KMS-11 (cell line): Measurements from ENCODE around the gene OGDHL.

Source experiments
- H2AFZ ChIP-seq: fragments of 200-600 bp; sonication (generic); 2 replicates; pipeline ENCODE4 v1.6.1; 2016; ENCODE audit warnings: antibody characterized with exemption, mixed run types, low read depth
- H3K27ac ChIP-seq: fragments of 200-600 bp; sonication (generic); 2 replicates; pipeline ENCODE4 v1.6.1; 2016; ENCODE audit warnings: mild to moderate bottlenecking, mixed run types
- H3K27me3 ChIP-seq: fragments of 200-600 bp; sonication (generic); 2 replicates; pipeline ENCODE4 v1.6.1; 2017; ENCODE audit warnings: mild to moderate bottlenecking, low read depth, mixed run types, moderate library complexity; ENCODE audit not compliant: insufficient read depth
- H3K36me3 ChIP-seq: fragments of 200-600 bp; sonication (generic); 2 replicates; pipeline ENCODE4 v1.6.1; 2017; ENCODE audit warnings: mild to moderate bottlenecking, mixed run types; ENCODE audit not compliant: insufficient read depth
- H3K4me1 ChIP-seq: fragments of 200-600 bp; sonication (generic); 2 replicates; pipeline ENCODE4 v1.6.1; 2016; ENCODE audit warnings: mild to moderate bottlenecking, low read depth, mixed run types; ENCODE audit not compliant: poor library complexity, severe bottlenecking
- H3K4me2 ChIP-seq: fragments of 200-600 bp; sonication (generic); 2 replicates; pipeline ENCODE4 v1.7.0; 2016; ENCODE audit warnings: mild to moderate bottlenecking, mixed run types
- H3K4me3 ChIP-seq: fragments of 200-600 bp; sonication (generic); IDR thresholded peaks from 2 replicates; pipeline ENCODE4 v1.6.1; 2017; ENCODE audit warnings: low read depth, low read length, mixed read lengths; ENCODE audit not compliant: insufficient read depth
- H3K79me2 ChIP-seq: fragments of 200-600 bp; sonication (generic); 2 replicates; pipeline ENCODE4 v1.6.1; 2016; ENCODE audit warnings: low read depth, mixed run types; ENCODE audit not compliant: insufficient read depth
- H3K9ac ChIP-seq: fragments of 200-600 bp; sonication (generic); 2 replicates; pipeline ENCODE4 v1.6.1; 2016; ENCODE audit warnings: mild to moderate bottlenecking, mixed run types
- H4K20me1 ChIP-seq: fragments of 200-600 bp; sonication (generic); 2 replicates; pipeline ENCODE4 v1.6.1; 2016; ENCODE audit warnings: mild to moderate bottlenecking, mixed run types; ENCODE audit not compliant: insufficient read depth
- CTCF ChIP-seq: fragments of 200-600 bp; sonication (generic); conservative IDR thresholded peaks from 2 replicates; pipeline ENCODE4 v1.6.1; 2017; ENCODE audit warnings: low read depth, mild to moderate bottlenecking, antibody characterized with exemption, low read length, moderate library complexity, mixed read lengths

The OGDHL gene

GRCh38 chr10:49698679-49699078 lies 63.4 kb downstream of the OGDHL start:
- H3K36me3 ChIP-seq: no peaks in the 10 kb centered on the region
- no peak overlapping the region for H3K4me3 ChIP-seq
- H3K27me3 ChIP-seq: no peaks in the 10 kb centered on the region
- no peaks in the 10 kb centered on the region for H3K4me1 ChIP-seq
- H3K4me2 ChIP-seq: no peak overlapping the region
- TF ChIP-seq CTCF: no peak
- no peaks in the 10 kb centered on the region for H4K20me1 ChIP-seq
- H3K9ac ChIP-seq: no peak overlapping the region
- H3K79me2 ChIP-seq: no peaks in the 10 kb centered on the region
- H2AFZ ChIP-seq: no peak overlapping the region
- no peak overlapping the region for H3K27ac ChIP-seq

GRCh38 chr10:49696311-49696710 lies 65.8 kb downstream of the OGDHL start:
- H4K20me1 ChIP-seq: no peaks in the 10 kb centered on the region
- H3K36me3 ChIP-seq: no peaks in the 10 kb centered on the region
- H3K27me3 ChIP-seq: no peaks in the 10 kb centered on the region
- H3K4me3 ChIP-seq: no peak overlapping the region
- H3K9ac ChIP-seq: no peak overlapping the region
- H2AFZ ChIP-seq: no peak overlapping the region
- no peaks in the 10 kb centered on the region for H3K4me1 ChIP-seq
- H3K27ac ChIP-seq: no peak overlapping the region
- no peak overlapping the region for H3K4me2 ChIP-seq
- no peaks in the 10 kb centered on the region for H3K79me2 ChIP-seq
- no peak for TF ChIP-seq CTCF

- H3K79me2 ChIP-seq: no peaks in the 10 kb centered on the region
- no peak for TF ChIP-seq CTCF
- no peaks in the 10 kb centered on the region for H3K4me1 ChIP-seq
- no peak overlapping the region for H3K27ac ChIP-seq
- H3K27me3 ChIP-seq: no peaks in the 10 kb centered on the region
- no peak overlapping the region for H3K4me3 ChIP-seq
- no peak overlapping the region for H2AFZ ChIP-seq
- no peak overlapping the region for H3K9ac ChIP-seq
- H3K36me3 ChIP-seq: no peaks in the 10 kb centered on the region
- no peaks in the 10 kb centered on the region for H4K20me1 ChIP-seq
- H3K4me2 ChIP-seq: no peak overlapping the region
These were observed 67.7 kb downstream of the OGDHL start for GRCh38 chr10:49694466-49694865.

GRCh38 chr10:49691588-49691987 lies 70.5 kb downstream of the OGDHL start:
- no peaks in the 10 kb centered on the region for H3K4me1 ChIP-seq
- H3K27me3 ChIP-seq: no peaks in the 10 kb centered on the region
- H3K79me2 ChIP-seq: no peaks in the 10 kb centered on the region
- no peak overlapping the region for H3K27ac ChIP-seq
- no peak for TF ChIP-seq CTCF
- H4K20me1 ChIP-seq: no peaks in the 10 kb centered on the region
- no peak overlapping the region for H2AFZ ChIP-seq
- no peak overlapping the region for H3K9ac ChIP-seq
- H3K36me3 ChIP-seq: no peaks in the 10 kb centered on the region
- H3K4me2 ChIP-seq: no peak overlapping the region
- no peak overlapping the region for H3K4me3 ChIP-seq
